ENCODE results near the gene PRICKLE4. TPM values are rescaled to one million over a fixed set of nuclear protein-coding genes. Genes with fewer than 3 reads are reported as not detected.
A peak's percentile ranks its signal among the peaks of the same experiment; 100 is the strongest.

The PRICKLE4 gene
- total and polyA plus RNA-seq, 2 of the 13 experiments (the other 11 are each of a cell fraction or from before 2014, with no cell fraction given) = 0.92 to 1.2 TPM

- TF ChIP-seq ARID5B (CRISPR knock-in tag; IDR thresholded peaks at IDR 0.05) (peak; percentile 93), ATF7 (IDR thresholded peaks at IDR 0.05) (no peak), ATF7 (CRISPR knock-in tag; IDR thresholded peaks at IDR 0.05) (peak; percentile 85), HNF4G (IDR thresholded peaks at IDR 0.05; ENCODE audit: borderline replicate concordance, low read depth, low read length) (peak; percentile 53), HNF4G (CRISPR knock-in tag; IDR thresholded peaks at IDR 0.05; ENCODE audit: borderline replicate concordance, low read depth) (peak; percentile 21; the same call in 1 of the 2 replicates), ZNF205 (CRISPR knock-in tag; IDR thresholded peaks at IDR 0.05) (0 out of 2 replicates have a peak, but pooled peaks have one; percentile 64), IRF2 (CRISPR knock-in tag; IDR thresholded peaks at IDR 0.05) (peak; percentile 72; the same call in 1 of the 2 replicates), ATF1 (CRISPR knock-in tag; IDR thresholded peaks at IDR 0.05) (peak; percentile 77; the same call in 1 of the 2 replicates), SMAD9 (CRISPR knock-in tag; IDR thresholded peaks at IDR 0.05) (0 out of 2 replicates have a peak, but pooled peaks have one; percentile 21), MBNL3 (CRISPR knock-in tag; conservative IDR thresholded peaks at IDR 0.05) (no peak), ARHGAP35 (CRISPR knock-in tag; IDR thresholded peaks at IDR 0.05; ENCODE audit: borderline replicate concordance) (no peak), CCDC6 (CRISPR knock-in tag; IDR thresholded peaks at IDR 0.05) (0 out of 2 replicates have a peak, but pooled peaks have one; percentile 37), FOXP4 (CRISPR knock-in tag; IDR thresholded peaks at IDR 0.05) (peak; percentile 96), MIXL1 (CRISPR knock-in tag; IDR thresholded peaks at IDR 0.05) (peak; percentile 58; the same call in 1 of the 2 replicates), IRX3 (CRISPR knock-in tag; IDR thresholded peaks at IDR 0.05; ENCODE audit: borderline replicate concordance, low read depth) (0 out of 2 replicates have a peak, but pooled peaks have one; percentile 70), KDM4B (CRISPR knock-in tag; IDR thresholded peaks at IDR 0.05) (0 out of 2 replicates have a peak, but pooled peaks have one; percentile 58), FOXK1 (CRISPR knock-in tag; IDR thresholded peaks at IDR 0.05; ENCODE audit: borderline replicate concordance, low read depth) (peak; percentile 61; the same call in 1 of the 2 replicates), WIZ (CRISPR knock-in tag; IDR thresholded peaks at IDR 0.05) (0 out of 2 replicates have a peak, but pooled peaks have one; percentile 57), SOX13 (IDR thresholded peaks at IDR 0.05) (peak; percentile 95), SOX13 (CRISPR knock-in tag; conservative IDR thresholded peaks at IDR 0.05 in 1 of 2, IDR thresholded peaks at IDR 0.05 in 1 of 2) (peak in 1 of 2 experiments; percentile 95; a peak in 2 of 4 replicates), ZNF776 (CRISPR knock-in tag; IDR thresholded peaks at IDR 0.05) (peak; percentile 87; the same call in 1 of the 2 replicates), ZNF44 (CRISPR knock-in tag; IDR thresholded peaks at IDR 0.05) (peak; percentile 78; the same call in 1 of the 2 replicates), ZNF790 (CRISPR knock-in tag; IDR thresholded peaks at IDR 0.05; ENCODE audit: borderline replicate concordance) (no peak), TMF1 (CRISPR knock-in tag; IDR thresholded peaks at IDR 0.05; ENCODE audit: low read depth) (peak; percentile 73; the same call in 1 of the 2 replicates)
Measured at GRCh38 chr6:41747256-41748101, 33.1 kb upstream of the PRICKLE4 start, which contains the start of gene PGC (continued).

Data from HepG2 (cell line).